AG10803 (cell line): ENCODE measurements around the gene AQP11.
"Not testable (repeated sequence)": the region's sequence is repeated elsewhere in the genome, so short reads cannot be mapped to it uniquely, and the experiment has no call there.

ENCODE experiments used
- DNase-seq: peaks from one replicate; pipeline ENCODE4 v3.0.0; 2010; ENCODE audit warnings: low read depth
- H3K4me3 ChIP-seq: 2 replicates; pipeline ENCODE4 v1.5.1; 2011; ENCODE audit warnings: mild to moderate bottlenecking, low read length, control low read depth
- TF ChIP-seq, protein P1 (sequence below): conservative IDR thresholded peaks from 2 replicates; pipeline ENCODE4 v1.5.1; 2011; ENCODE audit warnings: mild to moderate bottlenecking, low read length, control low read depth, inconsistent platforms

AQP11 gene, protein sequence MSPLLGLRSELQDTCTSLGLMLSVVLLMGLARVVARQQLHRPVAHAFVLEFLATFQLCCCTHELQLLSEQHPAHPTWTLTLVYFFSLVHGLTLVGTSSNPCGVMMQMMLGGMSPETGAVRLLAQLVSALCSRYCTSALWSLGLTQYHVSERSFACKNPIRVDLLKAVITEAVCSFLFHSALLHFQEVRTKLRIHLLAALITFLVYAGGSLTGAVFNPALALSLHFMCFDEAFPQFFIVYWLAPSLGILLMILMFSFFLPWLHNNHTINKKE

DNA sequence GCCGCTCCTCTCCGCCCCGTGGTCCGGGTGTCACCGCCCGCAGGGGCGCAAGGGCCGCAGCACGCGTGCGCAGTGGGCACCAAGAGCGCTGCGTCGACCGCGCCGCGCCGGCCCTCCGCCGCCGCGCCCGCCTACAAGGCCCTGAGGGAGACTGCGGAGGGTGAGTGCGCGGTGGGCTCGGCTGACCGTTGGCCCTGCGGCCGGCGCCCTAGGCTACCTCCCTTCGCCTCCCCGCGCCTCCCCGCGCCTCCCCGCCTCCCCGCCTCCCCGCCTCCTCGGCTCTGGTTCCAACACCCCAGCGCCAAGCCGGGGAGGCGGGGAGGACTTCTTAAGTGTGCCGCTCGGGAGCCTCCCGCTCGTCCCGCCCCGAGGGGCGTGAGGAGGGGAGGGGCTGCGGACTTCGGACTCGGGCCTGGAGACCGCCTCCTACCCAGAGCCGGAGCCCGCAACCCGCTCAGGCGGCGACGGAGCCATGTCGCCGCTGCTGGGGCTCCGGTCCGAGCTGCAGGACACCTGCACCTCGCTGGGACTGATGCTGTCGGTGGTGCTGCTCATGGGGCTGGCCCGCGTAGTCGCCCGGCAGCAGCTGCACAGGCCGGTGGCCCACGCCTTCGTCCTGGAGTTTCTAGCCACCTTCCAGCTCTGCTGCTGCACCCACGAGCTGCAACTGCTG lies at the start of gene AQP11:
AQP11 (plus strand) TSS at position 433 of the 673 bp plus-strand sequence; CDS start at position 473, 40 bp downstream.
- peak; percentile 77 for DNase-seq
- peak within 1 kb of the TSS; percentile 72 for H3K4me3 ChIP-seq
- TF ChIP-seq, protein P1, sequence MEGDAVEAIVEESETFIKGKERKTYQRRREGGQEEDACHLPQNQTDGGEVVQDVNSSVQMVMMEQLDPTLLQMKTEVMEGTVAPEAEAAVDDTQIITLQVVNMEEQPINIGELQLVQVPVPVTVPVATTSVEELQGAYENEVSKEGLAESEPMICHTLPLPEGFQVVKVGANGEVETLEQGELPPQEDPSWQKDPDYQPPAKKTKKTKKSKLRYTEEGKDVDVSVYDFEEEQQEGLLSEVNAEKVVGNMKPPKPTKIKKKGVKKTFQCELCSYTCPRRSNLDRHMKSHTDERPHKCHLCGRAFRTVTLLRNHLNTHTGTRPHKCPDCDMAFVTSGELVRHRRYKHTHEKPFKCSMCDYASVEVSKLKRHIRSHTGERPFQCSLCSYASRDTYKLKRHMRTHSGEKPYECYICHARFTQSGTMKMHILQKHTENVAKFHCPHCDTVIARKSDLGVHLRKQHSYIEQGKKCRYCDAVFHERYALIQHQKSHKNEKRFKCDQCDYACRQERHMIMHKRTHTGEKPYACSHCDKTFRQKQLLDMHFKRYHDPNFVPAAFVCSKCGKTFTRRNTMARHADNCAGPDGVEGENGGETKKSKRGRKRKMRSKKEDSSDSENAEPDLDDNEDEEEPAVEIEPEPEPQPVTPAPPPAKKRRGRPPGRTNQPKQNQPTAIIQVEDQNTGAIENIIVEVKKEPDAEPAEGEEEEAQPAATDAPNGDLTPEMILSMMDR = no peak; the same call in 1 of the 2 replicates

DNA sequence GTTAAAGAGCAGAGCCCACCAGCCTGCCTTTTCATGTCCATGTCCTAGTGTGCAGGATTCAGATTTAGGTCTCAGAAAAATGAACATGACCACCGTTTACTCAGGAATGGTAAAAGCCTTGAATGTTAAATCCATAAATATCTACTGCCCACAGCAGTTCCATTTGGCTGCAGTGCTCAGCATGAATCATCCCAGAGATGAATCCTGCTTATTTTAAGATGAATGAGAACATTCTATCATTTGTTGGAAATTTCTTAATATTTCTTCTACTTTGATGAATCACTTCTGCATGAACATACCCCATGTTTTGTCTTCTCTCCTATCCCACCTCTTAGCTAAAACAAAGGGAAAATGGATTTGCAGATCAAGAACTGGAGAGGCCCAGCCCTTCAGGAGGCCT lies 47.5 kb upstream of the AQP11 start:
- TF ChIP-seq, protein P1 = no peak
- H3K4me3 ChIP-seq = no peak overlapping the region
- DNase-seq = peak; percentile 52

DNA sequence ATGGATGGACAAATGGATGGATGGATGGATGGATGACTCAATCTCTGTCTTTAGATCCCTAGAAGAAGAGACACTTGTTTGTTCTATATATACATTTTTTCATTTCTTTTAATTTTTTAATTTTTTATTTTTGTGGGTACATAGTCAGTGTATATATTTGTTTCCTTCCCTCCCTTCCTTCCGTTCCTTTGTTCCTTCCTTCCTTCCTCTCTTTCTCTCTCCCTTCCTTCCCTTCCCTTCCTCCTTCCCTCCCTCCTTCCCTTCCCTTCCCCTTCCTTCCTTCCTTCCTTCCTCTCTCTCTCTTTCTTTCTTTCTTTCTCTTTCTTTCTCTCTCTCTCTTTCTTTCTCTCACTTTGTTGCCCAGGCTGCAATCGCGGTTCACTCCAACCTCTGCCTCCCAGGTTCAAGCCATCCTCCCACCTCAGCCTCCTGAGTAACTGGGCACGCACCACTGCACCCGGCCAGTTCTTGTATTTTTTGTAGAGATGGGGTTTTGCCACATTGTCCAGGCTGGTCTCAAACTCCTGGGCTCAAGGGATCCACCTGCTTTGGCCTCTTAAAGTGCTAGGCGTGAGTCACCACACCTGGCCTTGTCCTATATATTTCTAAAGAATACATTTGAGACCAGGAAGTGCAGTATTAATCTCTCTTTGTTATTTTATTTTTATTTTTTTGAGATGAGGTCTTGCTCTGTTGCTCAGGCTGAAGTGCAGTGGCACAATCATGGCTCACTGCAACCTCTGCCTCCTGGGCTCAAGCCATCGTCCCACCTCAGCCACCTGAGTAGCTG lies 42.5 kb upstream of the AQP11 start:
- TF ChIP-seq, protein P1 = no peak
- DNase-seq = no peak
- no peak overlapping the region for H3K4me3 ChIP-seq

DNA sequence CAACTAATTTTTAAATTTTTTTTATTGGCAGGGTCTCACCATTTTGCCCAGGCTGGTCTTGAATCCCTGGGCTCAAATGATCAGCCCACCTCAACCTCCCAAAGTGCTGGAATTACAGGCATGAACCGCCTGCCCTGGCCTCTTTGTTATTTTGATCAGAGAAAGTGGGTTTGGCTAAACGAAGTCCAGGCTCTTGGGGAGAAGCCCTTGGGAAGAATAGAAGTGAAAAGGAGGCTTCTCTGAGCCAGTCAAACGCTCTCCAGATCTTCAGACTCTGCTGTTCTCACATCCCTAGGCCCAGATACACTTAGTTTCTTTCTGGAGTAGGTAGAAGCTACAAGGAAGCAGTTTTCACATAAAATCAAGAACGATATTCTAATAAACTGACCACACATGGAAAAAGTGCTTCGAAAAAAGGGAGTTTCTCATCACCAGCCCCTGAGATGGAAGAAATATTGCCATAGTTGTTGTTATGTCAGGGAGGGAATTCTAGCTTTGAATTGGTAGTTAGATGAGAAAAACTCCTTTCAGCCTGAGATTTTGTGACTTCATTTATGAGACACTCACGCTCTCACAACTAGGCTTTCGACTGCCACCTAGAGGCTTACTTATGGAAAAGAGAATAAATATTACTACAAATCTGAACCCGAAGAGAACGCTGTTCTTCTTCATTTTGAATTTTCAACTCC lies 41.7 kb upstream of the AQP11 start:
- TF ChIP-seq, protein P1 = peak; percentile 82
- peak; percentile 72 for DNase-seq
- H3K4me3 ChIP-seq = no peak overlapping the region

DNA sequence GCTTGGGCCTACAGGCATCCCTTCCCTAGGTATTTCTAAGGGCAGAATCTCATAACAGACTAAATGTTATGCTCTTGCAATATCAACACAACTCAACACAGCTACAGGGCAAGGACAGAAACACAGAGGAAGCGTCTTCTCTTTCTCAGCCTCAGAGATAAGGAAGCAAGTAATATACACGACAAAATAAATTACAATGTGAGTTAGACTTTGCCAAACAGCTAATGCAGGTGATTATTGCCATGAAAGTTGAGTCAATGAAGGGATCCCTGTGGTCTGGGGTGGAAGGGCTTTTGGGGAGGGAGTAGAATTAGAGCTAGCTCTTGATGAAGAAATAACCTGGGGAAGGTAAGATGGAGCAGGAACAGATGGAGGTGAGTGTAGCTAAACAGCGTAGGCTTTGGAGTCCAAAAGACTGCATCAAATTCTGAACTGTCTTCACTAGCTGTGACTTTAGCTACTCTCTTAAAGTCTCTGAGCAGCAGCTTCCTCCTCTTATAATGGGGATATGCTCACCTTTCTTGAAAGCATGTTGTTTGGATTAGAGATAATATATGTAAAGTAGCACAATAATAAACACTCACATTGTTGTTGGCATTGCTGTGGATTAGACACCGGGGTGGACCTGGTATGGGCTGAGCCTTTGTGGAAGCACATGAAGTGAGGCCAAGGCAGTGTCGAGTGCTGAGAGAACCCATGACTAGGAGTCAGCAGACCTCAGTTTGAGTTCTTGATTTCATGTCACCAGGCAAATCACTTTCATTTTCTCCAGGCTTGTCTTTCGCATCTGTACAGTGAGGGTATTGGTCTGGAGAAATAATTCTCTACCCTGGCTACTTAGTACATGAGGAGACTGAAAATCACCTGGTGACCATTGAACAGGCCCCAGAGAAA lies 41.0 kb upstream of the AQP11 start:
- no peak overlapping the region for H3K4me3 ChIP-seq
- no peak for DNase-seq

DNA sequence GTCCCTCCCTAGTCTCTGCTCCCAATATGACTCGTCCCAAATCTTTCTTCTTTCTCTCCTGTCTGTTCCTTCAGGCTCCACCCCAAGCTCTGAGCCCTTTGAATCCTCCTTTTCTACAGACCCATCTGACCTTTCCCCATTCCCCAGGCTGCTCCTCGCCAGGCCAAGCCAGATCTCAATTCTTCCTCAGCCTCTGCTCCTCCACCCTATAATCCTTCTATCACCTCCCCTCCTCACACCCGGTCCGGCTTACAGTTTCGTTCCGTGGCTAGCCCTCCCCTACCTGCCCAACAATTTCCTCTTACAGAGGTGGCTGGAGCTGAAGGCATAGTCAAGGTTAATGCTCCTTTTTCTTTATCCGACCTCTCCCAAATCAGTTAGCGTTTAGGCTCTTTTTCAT lies 38.3 kb upstream of the AQP11 start:
- DNase-seq, H3K4me3 ChIP-seq: not testable (repeated sequence)

More for the DNA sequence above, 41.0 kb upstream of the AQP11 start:
- TF ChIP-seq, protein P1 = no peak
